Peyer's patch (tissue), 4 donors: ENCODE measurements around the gene ANKS6. TPM values are rescaled to one million over a fixed set of nuclear protein-coding genes. Genes with fewer than 3 reads are reported as not detected.
A peak's percentile ranks its signal among the peaks of the same experiment; 100 is the strongest.

ENCODE experiments used
- DNase-seq, 3 donors: peaks; one replicate each; pipeline ENCODE4 v3.0.0-alpha.2; 2017 to 2019
- H3K27ac ChIP-seq, 4 donors: fragments of 200-600 bp; sonication (generic); one replicate each; pipeline ENCODE4 v1.5.1; 2016 to 2019
- H3K27me3 ChIP-seq, 2 donors: fragments of 200-600 bp; sonication (generic); one replicate each; pipeline ENCODE4 v1.5.1; 2019
- H3K36me3 ChIP-seq, 3 donors: fragments of 200-600 bp; sonication (generic); one replicate each; pipeline ENCODE4 v1.5.1; 2016 to 2019
- H3K4me1 ChIP-seq, 4 donors: fragments of 200-600 bp; sonication (generic); one replicate each; pipeline ENCODE4 v1.5.1; 2016 to 2019
- H3K4me3 ChIP-seq, 4 donors: fragments of 200-600 bp; sonication (generic); 1 replicate in 3 of 4; 2 replicates in 1 of 4; pipeline ENCODE4 v1.5.1; 2016 to 2019; ENCODE audit warnings: mild to moderate bottlenecking in 1 of 4
- H3K9me3 ChIP-seq, 4 donors: fragments of 200-600 bp; sonication (generic); one replicate each; pipeline ENCODE4 v1.5.1; 2016 to 2019; ENCODE audit warnings: mild to moderate bottlenecking in 1 of 4
- POLR2A ChIP-seq, 2 donors: fragments of 450-650 bp; IDR thresholded peaks; one replicate each; pipeline ENCODE4 v1.5.1; 2017; ENCODE audit warnings: antibody characterized with exemption in 2 of 2, mild to moderate bottlenecking in 2 of 2, moderate library complexity in 2 of 2
- total RNA-seq, 4 donors: library from RNA; depleted of rRNA; stranded (reverse); fragments of >200 nt; gene quantifications; one replicate each; pipeline ENCODE4 v1.1.0, GENCODE V29; 2016
- TF ChIP-seq, protein P1 (sequence below), 6 experiments: fragments of 450-650 bp in 4 of 6; fragments of 200-600 bp in 2 of 6; sonication (generic) in 1 of 6; IDR thresholded peaks; one replicate each; pipeline ENCODE4 v1.5.1; 2017 to 2019; ENCODE audit warnings: antibody characterized with exemption in 6 of 6, mild to moderate bottlenecking in 3 of 6, moderate library complexity in 1 of 6

ANKS6 gene
- total RNA-seq, 4 donors from 2014 or later: 39.8 to 79.6 (median 54.6) TPM

DNA sequence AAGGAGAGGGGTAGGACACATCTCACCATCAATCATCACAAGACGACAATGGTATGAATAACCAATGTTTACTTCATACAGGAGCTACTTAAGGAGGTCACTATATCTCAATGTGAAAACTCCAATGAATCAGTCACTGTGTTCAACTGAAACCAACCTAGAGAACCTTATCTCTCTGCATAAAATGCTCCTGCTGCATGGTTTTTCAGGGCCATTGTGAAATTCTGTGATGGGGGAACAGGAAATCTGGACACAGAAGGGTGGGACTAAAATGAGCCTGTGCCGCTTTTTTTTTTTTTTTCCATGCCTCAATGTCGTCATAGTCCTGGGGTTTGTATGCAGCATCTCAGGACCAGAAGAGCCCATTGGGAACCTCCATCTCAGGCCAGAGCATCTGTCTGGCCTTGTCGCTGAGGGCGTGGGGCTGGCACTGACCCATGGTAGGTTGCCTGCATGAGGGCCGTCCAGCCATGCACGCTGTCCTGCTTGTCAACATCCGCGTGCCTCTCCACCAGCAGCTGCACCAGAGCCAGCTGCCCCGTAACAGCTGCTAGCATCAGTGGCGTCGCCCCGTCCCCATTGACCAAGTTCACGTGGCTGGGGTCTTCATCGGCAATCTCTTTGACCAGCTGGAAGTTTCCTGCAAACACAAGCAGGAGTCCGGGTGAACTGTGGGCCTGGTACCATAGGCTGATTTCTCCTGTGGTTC, 12.7 kb downstream of the ANKS6 start:
- Histone ChIP-seq H3K4me1 (peaks cover 0 to 17% (median 5%) of the 10 kb centered on the region in 4 donors), H3K27me3 (no peaks in the 10 kb centered on the region), H3K27ac (peak overlapping the region in 3 of 4 donors; percentile 65 to 93 (median 85)), H3K36me3 (peaks cover 0 to 9% (median 0%) of the 10 kb centered on the region in 3 donors), H3K9me3 (no peaks in the 10 kb centered on the region), H3K4me3 (no peak overlapping the region)
- no peak for TF ChIP-seq POLR2A (IDR thresholded peaks at IDR 0.05)
- TF ChIP-seq, protein P1, sequence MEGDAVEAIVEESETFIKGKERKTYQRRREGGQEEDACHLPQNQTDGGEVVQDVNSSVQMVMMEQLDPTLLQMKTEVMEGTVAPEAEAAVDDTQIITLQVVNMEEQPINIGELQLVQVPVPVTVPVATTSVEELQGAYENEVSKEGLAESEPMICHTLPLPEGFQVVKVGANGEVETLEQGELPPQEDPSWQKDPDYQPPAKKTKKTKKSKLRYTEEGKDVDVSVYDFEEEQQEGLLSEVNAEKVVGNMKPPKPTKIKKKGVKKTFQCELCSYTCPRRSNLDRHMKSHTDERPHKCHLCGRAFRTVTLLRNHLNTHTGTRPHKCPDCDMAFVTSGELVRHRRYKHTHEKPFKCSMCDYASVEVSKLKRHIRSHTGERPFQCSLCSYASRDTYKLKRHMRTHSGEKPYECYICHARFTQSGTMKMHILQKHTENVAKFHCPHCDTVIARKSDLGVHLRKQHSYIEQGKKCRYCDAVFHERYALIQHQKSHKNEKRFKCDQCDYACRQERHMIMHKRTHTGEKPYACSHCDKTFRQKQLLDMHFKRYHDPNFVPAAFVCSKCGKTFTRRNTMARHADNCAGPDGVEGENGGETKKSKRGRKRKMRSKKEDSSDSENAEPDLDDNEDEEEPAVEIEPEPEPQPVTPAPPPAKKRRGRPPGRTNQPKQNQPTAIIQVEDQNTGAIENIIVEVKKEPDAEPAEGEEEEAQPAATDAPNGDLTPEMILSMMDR (IDR thresholded peaks at IDR 0.05): no peak
- peak in 1 of 3 donors; percentile 40 for DNase-seq

DNA sequence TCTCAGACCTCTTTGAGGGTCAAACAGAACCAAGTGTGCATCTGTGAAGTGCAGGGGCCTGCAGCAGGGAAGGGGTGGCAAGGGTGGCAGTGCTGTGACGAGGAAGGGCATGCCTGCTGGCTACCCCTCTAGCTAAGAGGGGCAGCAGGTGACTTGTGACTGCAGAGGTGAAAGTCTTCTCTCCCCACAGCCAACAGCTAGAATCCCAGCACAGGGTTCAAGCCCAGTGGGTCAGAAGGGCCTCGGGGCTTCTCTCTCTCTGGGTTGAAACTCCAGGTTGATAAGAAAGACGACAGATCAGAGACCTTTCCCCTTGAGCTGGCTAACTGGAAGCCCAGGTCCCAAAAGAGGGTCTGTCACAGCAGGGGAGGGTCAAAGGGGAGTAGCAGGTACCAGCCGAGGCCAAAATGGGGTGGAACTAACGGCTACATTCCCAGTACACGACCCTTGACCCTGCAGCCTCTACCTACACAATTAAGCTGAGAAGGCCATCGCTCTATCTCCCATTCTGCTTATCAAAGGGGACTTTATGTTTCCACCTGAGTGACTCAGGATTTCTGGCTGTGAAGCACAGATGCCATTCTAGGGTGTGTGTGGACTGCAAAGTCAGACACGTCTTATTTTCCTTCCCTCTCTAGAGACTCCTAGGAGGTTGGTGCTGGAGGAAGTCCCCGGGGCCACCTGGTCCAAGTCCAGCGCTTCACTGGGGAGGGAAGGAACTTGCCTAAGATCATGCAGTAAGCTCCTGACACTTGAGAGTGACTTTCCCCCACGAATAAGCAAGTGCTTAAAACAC, 14.6 kb downstream of the ANKS6 start:
- peak overlapping the region in 3 of 4 donors; percentile 65 to 93 (median 85) for H3K27ac ChIP-seq
- peak in 2 of 3 donors; percentile 85 to 90 for DNase-seq
- H3K4me1 ChIP-seq: peaks cover 0 to 17% (median 5%) of the 10 kb centered on the region in 4 donors
- TF ChIP-seq POLR2A (IDR thresholded peaks at IDR 0.05): no peak
- TF ChIP-seq, protein P1 (IDR thresholded peaks at IDR 0.05): no peak
- H3K4me3 ChIP-seq: no peak overlapping the region
- H3K9me3 ChIP-seq: no peaks in the 10 kb centered on the region
- H3K27me3 ChIP-seq: no peaks in the 10 kb centered on the region
- peaks cover 0 to 9% (median 0%) of the 10 kb centered on the region in 3 donors for H3K36me3 ChIP-seq

DNA sequence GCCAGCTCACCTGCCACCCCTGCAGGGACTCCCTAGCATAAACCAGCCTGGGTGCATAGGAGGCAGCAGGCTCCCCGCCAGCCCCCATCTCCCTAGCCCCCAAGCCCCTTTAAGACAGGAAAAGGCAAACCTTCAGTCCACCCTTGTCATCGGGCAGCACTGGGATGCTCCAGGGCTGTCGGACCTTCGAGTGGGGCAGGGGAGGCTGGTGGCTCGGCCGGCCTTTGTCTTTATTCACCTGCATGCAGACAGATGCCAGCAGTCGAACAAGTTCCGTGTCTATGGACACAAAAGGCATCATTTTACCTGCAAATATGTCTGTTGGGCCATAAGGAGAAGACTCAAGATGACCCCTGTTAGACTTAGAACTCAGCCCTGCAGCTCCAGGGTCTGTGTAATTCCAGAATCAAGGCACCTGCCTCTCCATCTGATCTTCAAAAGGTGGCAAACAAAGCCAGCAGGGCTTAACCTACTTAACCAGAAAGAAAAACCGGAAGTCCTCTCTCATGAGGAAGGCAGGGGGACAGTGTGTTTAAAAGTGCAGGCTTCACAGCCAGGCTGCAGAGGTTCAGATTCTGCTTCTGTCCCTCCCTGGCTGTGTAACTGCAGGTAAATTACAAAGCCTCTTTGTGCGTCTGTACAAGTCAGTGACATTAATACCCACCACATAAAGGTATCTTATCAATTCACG, 16.2 kb downstream of the ANKS6 start:
- DNase-seq: no peak
- no peaks in the 10 kb centered on the region for H3K27me3 ChIP-seq
- no peak overlapping the region for H3K4me3 ChIP-seq
- no peaks in the 10 kb centered on the region for H3K9me3 ChIP-seq
- H3K4me1 ChIP-seq: peaks cover 0 to 17% (median 5%) of the 10 kb centered on the region in 4 donors
- TF ChIP-seq, protein P1 (IDR thresholded peaks at IDR 0.05): no peak
- TF ChIP-seq POLR2A (IDR thresholded peaks at IDR 0.05): no peak
- H3K36me3 ChIP-seq: peaks cover 0 to 9% (median 0%) of the 10 kb centered on the region in 3 donors
- H3K27ac ChIP-seq: no peak overlapping the region

DNA sequence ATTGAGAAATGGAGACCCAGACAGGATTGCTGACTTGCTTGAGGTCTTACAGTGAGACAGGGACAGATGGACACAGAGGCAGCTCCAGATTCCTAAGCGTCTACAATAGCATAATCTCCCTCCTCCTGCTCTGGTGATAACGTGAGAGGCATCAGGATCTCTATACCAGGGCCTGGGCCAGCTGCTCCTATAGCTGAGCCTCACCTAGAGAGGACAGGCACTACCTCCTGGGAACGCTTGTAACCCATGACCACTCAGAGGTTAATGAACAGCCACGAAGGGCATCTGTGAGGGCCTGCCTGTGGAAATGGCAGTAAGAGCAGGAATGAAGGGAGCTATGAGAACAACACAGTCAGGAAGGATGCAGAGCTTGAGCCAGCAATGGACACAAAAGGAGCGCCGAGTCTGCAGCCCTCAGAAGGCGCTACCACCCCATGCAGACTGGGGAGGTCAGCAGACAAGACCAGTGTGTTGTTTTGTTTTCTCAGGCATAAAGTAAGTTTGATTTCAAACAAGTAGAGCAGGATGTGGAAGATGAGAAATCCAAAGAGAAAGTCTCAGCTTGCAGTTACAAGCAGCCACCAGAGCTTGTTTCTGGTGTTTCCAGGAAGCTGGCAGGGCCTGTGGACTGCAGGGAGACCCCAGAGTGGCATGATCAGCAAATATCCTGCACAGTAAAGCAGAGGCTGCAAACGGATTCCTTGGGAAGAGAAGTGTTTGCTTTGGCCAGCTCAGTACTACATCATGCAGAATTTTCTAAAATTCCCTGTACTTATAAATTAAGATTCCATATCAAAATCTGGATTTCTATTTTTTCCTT, 17.4 kb downstream of the ANKS6 start:
- peak in 1 of 3 donors; percentile 60 for DNase-seq
- TF ChIP-seq, protein P1 (IDR thresholded peaks at IDR 0.05): peak in 2 of 6 experiments; percentile 4 to 5
- TF ChIP-seq POLR2A (IDR thresholded peaks at IDR 0.05): peak in 1 of 2 donors; percentile 22
- H3K9me3 ChIP-seq: no peaks in the 10 kb centered on the region
- peaks cover 0 to 13% (median 0%) of the 10 kb centered on the region in 3 donors for H3K36me3 ChIP-seq
- no peak overlapping the region for H3K4me3 ChIP-seq
- H3K27me3 ChIP-seq: no peaks in the 10 kb centered on the region
- H3K4me1 ChIP-seq: peaks cover 0 to 17% (median 5%) of the 10 kb centered on the region in 4 donors
- peak overlapping the region in 2 of 4 donors; percentile 32 to 76 for H3K27ac ChIP-seq
